ENCODE results near the gene TLCD3B.

Gene TLCD3B

GRCh38 chr16:30069611-30070462 lies 38.8 kb upstream of the TLCD3B start:
- H3K27ac ChIP-seq, result no peak overlapping the region
- TF ChIP-seq ZFX (IDR thresholded peaks at IDR 0.05), result no peak
- TF ChIP-seq CTCF (conservative IDR thresholded peaks at IDR 0.05), result no peak

GRCh38 chr16:30068750-30069610 lies 37.9 kb upstream of the TLCD3B start:
- H3K27ac ChIP-seq, result no peak overlapping the region
- no peak; the same call in 1 of the 2 replicates for TF ChIP-seq CTCF (conservative IDR thresholded peaks at IDR 0.05)

- TF ChIP-seq CTCF (conservative IDR thresholded peaks at IDR 0.05), result no peak
- TF ChIP-seq ZFX (IDR thresholded peaks at IDR 0.05), result no peak
- no peak overlapping the region for H3K27ac ChIP-seq
These were observed 37.3 kb upstream of the TLCD3B start for GRCh38 chr16:30068333-30068732.

GRCh38 chr16:30067584-30067916 lies 36.5 kb upstream of the TLCD3B start:
- peak overlapping the region; percentile 98 for H3K27ac ChIP-seq
- TF ChIP-seq CTCF (conservative IDR thresholded peaks at IDR 0.05) (no peak), ZFX (IDR thresholded peaks at IDR 0.05) (no peak)

GRCh38 chr16:30066761-30067583 lies 35.9 kb upstream of the TLCD3B start:
- H3K27ac ChIP-seq, result peak overlapping the region; percentile 98
- TF ChIP-seq ZFX (IDR thresholded peaks at IDR 0.05), result no peak
- no peak for TF ChIP-seq CTCF (conservative IDR thresholded peaks at IDR 0.05)

- H3K27ac ChIP-seq, result peak overlapping the region; percentile 98
- TF ChIP-seq ZFX (IDR thresholded peaks at IDR 0.05), result no peak
These were observed 35.1 kb upstream of the TLCD3B start for GRCh38 chr16:30065943-30066760.
